ENCODE results near the gene RERG.

DNA sequence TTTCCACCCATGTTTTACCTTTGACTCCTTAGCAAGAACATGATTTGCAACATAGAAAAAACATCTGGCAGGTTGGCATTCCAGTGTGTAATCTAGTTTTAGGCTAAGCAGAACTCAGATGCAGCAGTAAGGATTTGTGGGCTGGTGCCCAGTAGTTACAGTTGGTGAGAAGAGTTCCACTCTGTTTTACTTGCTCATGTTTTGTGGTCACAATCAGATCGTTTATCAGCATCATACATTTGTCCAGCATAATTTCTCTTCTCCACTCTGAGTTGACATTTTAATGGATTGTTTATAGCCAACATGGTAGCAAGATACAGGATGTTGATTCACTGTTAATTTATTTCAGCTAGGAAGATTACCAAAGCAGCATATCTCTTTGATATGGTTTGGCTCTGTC lies 128.4 kb downstream of the RERG start:
- TF ChIP-seq ZNF331 (CRISPR knock-in tag; IDR thresholded peaks at IDR 0.05; ENCODE audit: low read depth): no peak
- TF ChIP-seq EZH2 (IDR thresholded peaks at IDR 0.05; ENCODE audit: low read depth, unreplicated experiment): no peak
- TF ChIP-seq, protein P1, sequence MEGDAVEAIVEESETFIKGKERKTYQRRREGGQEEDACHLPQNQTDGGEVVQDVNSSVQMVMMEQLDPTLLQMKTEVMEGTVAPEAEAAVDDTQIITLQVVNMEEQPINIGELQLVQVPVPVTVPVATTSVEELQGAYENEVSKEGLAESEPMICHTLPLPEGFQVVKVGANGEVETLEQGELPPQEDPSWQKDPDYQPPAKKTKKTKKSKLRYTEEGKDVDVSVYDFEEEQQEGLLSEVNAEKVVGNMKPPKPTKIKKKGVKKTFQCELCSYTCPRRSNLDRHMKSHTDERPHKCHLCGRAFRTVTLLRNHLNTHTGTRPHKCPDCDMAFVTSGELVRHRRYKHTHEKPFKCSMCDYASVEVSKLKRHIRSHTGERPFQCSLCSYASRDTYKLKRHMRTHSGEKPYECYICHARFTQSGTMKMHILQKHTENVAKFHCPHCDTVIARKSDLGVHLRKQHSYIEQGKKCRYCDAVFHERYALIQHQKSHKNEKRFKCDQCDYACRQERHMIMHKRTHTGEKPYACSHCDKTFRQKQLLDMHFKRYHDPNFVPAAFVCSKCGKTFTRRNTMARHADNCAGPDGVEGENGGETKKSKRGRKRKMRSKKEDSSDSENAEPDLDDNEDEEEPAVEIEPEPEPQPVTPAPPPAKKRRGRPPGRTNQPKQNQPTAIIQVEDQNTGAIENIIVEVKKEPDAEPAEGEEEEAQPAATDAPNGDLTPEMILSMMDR (conservative IDR thresholded peaks at IDR 0.05; ENCODE audit: low read depth in 2 of 2): no peak
- TF ChIP-seq EZH2phosphoT487 (IDR thresholded peaks at IDR 0.05; ENCODE audit: unreplicated experiment): no peak
- TF ChIP-seq, protein P2, sequence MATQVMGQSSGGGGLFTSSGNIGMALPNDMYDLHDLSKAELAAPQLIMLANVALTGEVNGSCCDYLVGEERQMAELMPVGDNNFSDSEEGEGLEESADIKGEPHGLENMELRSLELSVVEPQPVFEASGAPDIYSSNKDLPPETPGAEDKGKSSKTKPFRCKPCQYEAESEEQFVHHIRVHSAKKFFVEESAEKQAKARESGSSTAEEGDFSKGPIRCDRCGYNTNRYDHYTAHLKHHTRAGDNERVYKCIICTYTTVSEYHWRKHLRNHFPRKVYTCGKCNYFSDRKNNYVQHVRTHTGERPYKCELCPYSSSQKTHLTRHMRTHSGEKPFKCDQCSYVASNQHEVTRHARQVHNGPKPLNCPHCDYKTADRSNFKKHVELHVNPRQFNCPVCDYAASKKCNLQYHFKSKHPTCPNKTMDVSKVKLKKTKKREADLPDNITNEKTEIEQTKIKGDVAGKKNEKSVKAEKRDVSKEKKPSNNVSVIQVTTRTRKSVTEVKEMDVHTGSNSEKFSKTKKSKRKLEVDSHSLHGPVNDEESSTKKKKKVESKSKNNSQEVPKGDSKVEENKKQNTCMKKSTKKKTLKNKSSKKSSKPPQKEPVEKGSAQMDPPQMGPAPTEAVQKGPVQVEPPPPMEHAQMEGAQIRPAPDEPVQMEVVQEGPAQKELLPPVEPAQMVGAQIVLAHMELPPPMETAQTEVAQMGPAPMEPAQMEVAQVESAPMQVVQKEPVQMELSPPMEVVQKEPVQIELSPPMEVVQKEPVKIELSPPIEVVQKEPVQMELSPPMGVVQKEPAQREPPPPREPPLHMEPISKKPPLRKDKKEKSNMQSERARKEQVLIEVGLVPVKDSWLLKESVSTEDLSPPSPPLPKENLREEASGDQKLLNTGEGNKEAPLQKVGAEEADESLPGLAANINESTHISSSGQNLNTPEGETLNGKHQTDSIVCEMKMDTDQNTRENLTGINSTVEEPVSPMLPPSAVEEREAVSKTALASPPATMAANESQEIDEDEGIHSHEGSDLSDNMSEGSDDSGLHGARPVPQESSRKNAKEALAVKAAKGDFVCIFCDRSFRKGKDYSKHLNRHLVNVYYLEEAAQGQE (IDR thresholded peaks at IDR 0.05; ENCODE audit: unreplicated experiment): no peak
- TF ChIP-seq POLR2AphosphoS5 (IDR thresholded peaks at IDR 0.05; ENCODE audit: low read depth): no peak
- TF ChIP-seq JUNB (IDR thresholded peaks at IDR 0.05; ENCODE audit: unreplicated experiment): no peak
- no peak for TF ChIP-seq CREB1 (CRISPR knock-in tag; IDR thresholded peaks at IDR 0.05; ENCODE audit: low read depth)
- TF ChIP-seq ZNF114 (CRISPR knock-in tag; IDR thresholded peaks at IDR 0.05): no peak
